ENCODE data around the gene CNOT8.
"Not testable (repeated sequence)": the region's sequence is repeated elsewhere in the genome, so short reads cannot be mapped to it uniquely, and the experiment has no call there.

Gene CNOT8

DNA sequence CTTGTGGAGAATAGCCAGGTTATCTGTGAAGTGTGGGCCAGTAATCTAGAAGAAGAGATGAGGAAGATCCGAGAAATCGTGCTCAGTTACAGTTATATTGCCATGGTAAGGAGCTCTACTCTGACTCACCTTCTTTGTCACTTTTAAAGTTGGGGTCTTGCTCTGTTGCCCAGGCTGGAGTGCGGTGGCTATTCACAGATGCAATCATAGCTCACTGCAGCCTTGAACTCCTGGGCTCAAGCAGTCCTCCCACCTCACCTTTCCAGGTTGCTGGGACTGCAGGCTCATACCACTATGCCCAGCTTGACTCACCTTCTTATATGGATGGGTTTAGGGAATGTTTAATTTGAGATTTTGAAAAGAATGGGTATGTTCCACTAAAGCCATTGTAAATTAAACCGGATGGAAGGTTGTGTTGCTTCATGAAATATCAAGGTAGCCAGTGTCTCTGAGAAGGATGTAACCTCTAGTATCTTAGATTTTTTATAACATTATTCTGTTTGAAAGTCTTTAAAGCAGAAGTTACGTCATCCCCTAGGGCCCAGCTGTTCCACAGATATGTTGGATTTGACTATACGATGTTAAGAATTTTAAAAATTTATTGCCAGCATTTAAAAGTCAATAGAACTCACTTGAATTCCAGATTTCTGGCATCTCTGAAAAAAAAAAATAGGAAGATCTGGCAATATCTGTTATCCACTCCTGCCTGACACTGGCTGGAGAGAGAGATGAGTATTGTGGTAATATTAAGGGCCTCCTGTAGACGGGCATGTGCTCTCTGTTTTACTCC lies 5.1 kb downstream of the CNOT8 start:
- DNase-seq: no peak

DNA sequence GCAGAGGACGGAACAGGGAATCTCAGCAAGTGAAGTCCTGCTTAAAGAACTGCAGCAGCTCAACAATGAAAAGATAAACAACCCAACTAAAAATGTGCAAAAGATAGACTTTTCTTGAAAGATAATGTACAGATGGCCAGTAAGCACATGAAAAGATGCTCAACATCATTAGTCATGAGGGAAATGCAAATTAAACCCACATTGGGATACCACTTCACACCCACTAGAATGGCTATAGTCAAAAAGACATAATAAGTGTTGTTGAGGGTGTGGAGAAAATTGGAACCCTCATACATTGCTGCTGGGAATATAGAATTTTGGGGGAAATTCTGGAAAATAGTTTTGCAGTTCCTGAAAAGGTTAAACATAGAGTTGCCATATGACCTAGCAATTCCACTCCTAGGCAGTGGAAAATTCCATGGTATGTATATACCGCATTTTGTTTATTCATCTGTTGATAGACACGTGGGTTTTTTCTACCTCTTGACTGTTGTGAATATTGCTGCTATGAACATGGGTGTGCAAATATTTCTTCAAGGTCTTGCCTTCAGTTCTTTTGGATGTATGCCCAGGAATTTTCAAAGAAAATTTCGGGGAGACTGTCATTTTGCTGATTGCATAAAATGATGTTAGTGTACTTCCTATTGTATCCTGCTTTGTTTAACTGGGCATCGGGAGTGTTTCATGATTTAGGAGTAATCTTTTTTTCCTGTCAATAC lies 7.2 kb downstream of the CNOT8 start:
- DNase-seq: no peak

DNA sequence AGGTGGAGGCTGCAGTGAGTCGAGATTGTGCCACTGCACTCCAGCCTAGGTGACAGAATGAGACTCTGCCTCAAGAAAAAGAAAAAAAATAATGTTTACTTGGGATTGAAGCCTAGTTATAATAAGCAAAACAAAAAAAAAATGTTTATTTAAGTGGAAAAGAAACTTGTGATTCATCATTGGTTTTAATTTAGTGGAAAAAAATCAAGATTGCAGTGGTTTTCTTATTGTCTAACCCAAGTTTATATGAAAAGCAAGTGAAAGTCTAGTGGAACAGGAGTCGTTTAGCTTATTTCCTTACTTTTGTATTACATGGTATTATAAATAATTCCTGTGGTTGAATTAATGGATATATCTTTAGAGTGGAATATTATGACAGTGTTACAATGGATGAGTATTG lies 8.4 kb downstream of the CNOT8 start:
- no peak for DNase-seq

DNA sequence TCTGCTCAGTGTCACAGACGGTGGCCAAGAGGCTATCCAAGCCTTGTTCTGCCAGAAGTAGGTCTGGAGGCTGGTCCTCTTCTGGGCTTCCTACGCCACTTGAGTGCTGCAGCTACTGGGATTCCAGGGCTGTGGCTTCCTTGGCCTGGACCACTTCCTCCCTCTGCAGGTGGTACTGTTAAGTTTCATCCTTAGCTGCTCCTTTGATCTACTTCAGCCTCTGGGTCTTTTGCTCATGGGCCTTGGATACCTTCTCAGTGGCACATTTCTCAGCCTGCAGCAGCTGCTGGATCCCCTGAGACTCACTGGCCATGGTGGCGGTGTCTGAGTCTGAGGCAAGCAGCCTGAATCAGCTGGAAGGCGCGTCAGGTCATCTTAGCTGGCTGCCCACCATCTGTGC lies 10.3 kb downstream of the CNOT8 start:
- no peak for DNase-seq

DNA sequence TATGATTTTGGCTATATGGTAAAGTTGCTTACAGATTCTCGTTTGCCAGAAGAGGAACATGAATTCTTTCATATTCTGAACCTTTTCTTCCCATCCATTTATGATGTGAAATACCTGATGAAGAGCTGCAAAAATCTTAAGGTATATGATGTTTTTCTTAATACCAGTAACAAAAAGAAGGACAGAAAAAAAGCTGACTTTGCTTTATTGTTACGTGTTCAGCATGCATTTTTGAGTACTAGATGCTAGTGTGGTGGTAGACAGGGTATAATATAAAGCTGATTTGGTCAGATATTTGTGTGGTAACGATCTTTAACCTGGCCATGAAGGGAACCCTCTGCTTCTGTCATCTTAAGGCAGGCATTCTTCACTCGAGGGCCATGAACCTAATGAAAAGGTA lies 13.3 kb downstream of the CNOT8 start:
- no peak for DNase-seq

DNA sequence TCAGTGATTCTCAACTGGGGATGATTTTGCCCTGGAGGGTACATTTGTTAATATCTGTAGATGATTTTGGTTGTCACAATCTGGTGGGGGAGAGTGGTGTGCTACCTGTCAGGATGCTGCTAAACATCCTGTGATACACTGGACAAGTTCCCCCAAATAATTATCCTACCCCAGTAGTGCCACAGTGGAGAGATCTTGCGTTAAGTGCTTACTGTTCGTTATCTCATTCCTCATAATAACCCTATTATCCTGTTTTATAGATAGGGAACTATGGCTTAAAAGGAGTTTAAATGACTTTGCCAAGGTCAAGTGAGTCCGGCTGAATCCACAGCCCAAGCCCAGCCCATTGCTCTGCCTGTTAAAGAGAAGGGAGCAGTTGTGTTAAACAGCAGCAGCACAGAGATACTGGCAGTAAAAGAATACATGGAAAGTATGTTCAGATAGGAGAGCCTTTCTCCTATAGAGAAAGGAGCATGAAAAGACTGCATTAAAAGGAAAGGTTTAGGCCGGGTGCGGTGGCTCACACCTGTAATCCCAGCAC lies 15.4 kb downstream of the CNOT8 start:
- DNase-seq: no peak

DNA sequence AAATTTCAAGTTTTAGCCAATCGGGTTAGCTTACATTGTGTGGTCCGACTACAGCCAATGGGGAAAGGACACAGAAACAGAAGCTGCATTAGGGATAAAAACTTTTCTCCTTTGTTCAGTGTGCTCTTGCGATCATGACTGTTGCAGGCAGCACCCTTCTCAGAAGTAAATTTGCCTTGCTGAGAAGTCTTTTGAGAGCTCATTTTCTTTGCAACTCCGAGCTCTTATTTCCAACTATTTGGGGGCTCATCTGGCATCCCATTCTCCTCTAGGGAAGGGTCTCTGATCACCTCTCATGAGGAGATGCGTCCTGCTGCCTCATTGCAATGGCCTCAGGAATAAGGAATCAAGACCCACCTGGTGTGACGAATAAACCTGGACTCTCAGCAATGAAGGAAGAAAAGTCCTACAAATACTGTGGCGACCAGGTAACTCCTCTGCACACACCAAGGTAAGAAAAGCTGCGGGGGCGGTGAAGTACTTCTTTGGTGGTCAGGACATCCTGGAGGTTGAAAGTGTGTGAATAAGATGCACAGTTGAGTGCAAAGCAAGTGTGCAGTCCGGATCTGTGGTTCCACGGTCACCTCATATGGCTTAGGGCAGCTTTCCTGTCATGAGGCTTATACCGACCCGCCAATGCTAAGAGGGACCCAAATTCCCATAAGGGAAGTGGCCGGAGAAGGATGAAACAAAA lies 20.4 kb downstream of the CNOT8 start:
- no peak for DNase-seq

DNA sequence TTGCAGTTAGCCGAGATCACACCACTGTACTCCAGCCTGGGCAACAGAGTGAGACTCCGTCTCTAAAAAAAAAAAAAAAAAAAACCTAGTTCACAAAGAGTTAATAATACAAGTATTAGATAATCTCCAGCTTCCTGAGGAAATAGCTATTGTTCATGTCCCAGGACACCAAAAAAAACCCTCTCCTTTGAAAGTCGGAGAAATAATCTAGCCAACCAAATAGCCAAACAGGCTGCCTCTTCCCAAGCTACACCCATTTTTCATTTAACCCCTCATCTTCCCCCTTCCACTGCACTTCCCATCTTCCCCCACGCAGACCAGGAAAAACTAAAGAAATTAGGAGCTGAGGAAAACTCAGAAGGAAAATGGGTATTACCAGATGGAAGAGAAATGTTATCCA lies 23.6 kb downstream of the CNOT8 start:
- DNase-seq: no peak

DNA sequence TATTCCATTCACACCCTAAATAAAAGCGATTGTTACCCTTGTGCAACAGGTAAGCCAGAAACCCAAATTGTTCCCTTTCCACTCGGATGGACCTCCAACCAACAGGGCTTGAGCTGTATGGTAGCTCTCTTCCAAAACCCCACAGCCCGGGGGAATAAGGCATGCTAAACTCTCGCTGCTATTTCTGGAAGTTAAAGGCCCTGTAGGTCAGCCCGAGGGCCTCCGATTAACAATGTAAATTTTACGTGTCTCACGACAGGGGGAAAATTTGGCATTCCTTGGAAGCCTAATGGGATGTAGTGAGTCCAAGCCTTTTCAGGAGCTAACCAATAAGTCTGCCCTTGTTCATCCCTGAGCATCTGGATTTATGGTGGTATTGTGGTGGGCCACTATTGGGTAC lies 26.0 kb downstream of the CNOT8 start:
- no peak for DNase-seq

DNA sequence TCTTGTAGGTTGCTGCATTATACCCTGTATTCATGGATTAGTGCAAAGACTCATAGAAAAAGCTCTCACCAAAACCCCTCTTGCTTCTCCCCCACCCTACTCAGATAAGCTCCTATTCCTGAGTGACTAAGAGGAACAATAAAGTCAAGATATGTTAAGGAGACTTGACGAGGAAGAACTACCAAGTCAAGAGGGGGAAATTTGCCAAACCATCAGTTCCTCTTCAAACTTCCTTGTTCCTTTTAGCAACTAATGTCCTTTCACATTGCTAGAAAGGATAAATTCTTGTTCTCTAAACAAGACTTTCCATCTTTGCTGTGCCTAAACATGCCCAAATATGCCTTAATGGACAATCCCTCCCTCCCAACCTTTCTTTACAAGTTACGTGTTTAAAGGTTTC lies 27.0 kb downstream of the CNOT8 start:
- no peak for DNase-seq

DNA sequence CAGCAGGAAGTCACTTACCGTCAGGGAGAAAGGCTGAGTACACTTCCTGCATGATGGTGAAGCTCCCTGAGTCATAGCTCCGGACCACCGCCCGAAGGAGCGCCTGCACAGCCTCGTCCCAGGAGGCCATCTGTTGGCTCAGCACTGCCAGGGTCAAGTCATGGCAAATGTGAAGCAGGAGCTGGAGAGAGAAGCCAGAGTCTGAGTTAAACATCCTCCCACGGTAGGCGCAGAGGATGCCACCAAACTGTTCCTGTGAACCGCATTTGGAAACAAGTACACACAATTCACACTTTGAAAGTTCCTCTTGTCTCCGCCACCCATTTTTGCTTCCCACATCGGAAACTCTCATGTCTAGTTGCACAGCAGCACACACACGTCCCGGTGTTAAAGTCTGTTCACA lies 33.9 kb downstream of the CNOT8 start:
- peak in 1 of 56 donors; percentile 1 for DNase-seq

DNA sequence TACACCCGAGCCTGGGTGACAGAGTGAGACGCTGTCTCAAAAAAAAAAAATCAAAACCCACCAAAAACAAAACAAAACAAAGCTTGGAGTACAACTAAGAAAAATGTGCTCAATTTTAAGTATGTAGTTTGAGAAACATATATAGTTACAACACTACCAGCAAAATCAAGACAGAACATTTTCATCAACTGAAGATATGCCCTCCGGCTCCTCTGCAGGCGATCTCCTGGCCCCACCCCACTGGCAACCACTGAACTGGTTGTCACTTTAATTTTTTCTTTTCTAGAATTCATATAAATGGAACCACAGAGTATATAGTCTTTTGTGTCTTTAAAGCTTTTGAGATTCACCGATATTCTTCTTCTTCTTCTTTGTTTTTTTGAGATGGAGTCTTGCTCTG lies 35.0 kb downstream of the CNOT8 start:
- DNase-seq: no peak

DNA sequence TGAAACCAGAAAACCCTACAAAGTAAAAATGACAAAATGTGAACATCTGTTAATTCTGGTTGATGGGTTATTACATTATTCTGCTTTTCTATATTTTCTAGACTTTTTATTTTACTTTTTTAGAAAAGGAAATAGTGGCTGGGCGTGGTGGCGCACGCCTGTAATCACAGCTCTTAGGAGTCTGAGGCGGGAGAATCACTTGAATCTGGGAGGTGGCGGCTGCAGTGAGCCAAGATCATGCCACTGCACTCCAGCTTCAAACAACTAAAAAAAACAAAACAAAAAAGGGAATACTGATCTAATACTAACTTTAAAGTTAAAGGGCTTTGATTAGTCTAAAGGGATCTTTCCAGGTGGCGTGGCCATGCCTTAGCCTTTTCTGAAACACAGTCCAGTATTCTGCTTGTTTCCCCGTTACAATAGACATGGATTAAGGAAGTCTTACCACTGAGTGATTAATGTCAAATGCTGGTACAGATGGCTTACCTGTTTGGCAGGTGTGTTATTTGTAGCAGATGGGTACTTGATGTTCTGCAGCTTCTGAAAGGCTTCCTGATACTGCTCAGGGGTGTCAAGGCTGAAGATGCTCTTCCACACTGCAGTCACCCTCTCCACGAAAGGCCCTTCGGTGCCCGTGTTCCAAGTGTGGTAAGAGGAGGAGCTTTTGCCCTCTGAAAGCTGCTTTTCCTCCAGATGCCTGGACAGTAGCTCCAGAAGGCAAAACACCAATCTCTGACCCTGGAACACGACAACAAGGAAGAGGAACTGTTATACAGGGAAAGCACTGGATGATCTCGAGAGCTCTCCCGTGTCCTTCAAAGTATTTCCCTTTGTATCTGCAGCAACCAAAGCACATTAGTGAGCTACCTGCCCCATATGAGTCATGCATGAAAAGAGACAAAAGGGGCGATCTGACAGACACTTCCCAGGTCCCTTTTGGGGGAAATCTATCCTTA lies 37.5 kb downstream of the CNOT8 start:
- no peak for DNase-seq

DNA sequence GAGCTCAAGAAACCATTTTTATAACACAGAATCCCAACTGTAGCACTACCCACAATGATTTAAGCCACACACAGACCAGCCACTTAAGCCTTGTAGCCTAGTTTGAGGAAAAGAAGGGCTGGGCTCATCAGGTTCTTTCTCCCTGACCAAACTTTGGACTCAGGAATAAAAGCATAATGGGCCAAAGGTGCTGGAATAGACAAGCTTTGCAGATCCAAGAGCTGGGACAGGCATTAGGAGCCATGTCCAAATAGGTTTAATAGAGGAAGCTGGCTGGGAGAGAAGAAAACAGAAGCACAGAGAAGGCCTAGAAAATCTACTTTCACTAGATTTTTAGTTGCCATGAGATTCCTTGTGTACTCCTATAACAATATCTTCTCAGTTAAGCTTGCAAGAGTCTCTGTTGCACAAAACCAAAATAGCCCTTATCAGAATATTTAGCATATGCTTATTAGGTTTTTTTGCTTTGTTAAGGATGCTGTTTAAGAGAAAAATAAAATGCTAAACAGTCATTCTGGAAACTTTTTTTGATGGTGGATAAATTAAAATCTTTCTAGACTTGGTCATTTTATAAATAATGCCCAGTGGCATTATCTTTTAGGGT lies 38.2 kb downstream of the CNOT8 start:
- no peak for DNase-seq

DNA sequence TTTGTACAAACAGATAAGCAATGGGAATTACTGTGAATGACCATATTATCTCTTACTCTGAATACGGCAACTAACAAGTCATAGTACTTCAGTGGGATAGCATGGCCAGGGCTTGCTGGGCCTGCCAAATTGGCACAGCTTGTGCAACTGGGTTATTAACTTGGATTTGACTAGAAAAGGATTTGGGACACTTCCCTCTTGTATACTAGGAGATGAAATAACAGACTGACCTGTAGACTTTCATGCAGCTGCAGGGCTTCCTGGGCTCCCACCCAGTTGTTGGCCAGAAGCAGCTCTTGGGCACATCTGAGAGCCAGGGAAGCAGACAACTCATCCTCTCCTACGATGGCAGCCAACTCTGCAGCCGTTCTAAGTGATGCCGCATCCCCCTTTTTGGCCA lies 39.8 kb downstream of the CNOT8 start:
- DNase-seq: peak in 4 of 56 donors; percentile 2 to 8 (median 6)

DNA sequence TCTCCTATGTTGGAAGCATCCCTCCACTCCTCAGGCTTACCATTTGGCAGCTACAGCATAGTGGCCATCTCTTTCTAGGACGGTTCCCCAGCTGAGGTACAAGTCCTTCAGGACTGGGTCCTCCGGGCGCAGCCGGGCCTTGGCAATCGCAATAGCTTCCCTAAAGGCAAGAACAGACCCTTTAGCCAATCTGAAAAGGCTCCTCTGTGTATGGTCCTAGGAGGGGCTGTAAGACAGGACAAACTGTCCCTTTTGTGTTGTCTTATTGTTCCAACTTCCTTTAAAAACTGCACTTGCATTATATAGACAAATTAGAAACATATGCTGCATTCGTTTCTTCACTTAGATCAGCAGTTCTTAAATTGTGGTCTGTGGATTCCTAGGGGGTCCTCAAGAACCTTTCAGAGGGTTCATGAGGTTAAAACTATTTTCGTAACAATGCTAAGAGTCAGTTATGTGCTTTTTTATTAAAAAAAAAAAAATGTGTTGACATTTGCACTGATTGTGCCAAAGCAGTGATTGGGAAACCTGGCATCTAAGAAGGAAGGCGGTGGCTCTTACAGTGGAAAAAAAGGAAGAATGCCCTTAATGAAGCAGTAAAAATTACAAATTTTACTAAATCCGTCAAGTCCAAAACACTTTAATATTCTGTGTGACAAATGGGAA lies 40.9 kb downstream of the CNOT8 start:
- no peak for DNase-seq

DNA sequence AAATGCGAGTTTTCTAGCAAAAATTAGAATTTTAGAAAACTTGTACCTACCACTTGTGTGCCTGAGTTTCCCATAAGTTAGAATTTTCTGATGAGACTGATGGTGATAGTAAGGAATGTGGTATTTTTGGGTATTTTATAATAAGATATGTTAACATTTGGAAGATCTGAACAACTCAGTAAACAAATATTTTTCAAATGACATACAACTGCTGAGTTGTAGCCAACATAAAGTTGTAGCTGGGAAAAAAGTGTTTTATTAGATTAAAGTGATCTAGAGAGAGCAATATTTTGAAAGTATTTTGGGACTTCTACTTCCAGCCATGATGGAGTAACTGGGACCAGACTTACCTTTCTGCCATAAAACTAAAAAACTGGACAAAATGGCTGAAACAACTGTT lies 41.6 kb downstream of the CNOT8 start:
- DNase-seq: no peak

DNA sequence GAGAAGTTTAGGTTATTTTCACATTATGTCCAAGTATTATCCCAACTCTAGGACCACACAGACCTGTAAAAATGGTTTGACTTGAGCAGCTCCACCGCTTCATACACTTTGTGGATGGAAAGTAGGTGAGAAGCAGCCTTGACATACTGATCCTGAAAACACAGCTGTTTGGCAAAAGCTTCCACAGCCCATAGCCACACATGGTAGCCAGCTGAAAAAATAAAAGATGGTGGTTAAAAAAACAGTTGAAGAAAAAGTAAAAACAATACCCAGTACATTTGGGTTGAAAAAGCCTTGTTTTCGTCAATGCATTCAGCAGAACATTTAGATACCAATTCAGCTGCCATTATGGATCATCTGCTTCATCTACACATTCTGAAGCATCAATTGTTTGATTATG lies 42.8 kb downstream of the CNOT8 start:
- DNase-seq: no peak

DNA sequence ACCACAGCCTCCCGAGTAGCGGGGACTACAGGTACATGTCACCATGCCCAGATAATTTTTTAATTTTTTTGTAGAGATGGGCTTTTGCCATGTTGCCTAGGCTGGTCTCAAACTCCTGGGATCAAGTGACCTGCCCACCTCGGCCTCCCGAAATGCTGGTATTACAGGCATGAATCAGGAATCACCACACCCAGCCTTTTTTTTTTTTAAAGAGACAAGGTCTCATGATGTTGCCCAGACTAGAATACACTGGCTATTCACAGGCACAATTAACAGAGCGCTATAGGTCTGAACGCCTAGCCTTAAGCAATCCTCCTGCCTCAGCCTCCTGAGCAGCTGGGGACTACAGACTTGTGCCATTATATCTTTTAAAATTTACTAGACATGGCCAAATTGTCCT lies 43.5 kb downstream of the CNOT8 start:
- no peak for DNase-seq

DNA sequence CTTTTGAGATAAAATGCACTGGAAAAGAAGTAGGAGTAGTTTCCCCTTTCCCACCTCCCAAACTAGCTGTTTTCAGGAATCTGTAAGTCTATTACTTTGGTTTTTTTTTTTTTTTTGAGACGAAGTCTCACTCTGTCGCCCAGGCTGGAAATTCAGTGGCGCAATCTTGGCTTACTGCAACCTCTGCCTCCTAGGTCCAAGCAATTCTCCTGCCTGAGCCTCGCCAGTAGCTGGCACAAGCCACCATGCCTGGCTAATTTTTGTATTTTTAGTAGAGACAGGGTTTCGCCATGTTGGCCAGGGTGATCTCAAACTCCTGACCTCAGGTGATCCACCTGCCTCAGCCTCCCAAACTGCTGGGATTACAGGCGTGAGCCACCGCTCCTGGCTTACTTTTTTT lies 47.2 kb downstream of the CNOT8 start:
- DNase-seq: not testable (repeated sequence)
